MM.1S (cell line): ENCODE measurements around the gene ANKH.

Source experiments
- CTCF ChIP-seq: fragments of 300-600 bp; sonication (generic); IDR thresholded peaks from 2 replicates; pipeline ENCODE4 v1.5.1; 2016; ENCODE audit warnings: antibody characterized with exemption, low read length, mixed read lengths
- EZH2 ChIP-seq: fragments of 300-600 bp; sonication (generic); optimal IDR thresholded peaks from 2 replicates; pipeline ENCODE3; 2017; ENCODE audit warnings: low read depth, mild to moderate bottlenecking, antibody characterized with exemption, low read length, mixed read lengths
- EZH2phosphoT487 ChIP-seq: fragments of 300-600 bp; sonication (generic); IDR thresholded peaks from 2 replicates; pipeline ENCODE4 v1.6.1; 2018; ENCODE audit warnings: antibody characterized with exemption, low read length

DNA sequence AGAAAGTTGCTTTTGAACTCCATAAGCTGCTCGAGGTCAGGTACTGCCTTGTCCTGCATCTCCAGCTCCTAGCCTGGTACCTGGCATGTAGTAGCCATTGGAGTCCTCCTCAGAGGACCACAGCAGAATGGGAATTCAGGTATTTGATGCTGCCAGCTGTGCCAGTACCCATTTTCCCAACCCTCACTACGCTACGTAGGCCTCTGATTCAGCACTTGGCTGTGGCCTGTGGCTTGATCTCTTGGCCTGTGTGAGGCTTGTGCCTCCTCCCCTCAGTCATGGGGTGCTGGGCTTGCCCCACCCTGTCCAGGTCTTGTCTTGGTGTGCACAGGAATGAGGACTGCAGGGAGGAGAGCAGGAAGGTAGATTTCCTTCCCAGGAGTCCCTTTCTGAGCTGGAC, 195.3 kb downstream of the ANKH start:
- TF ChIP-seq CTCF (no peak), EZH2phosphoT487 (no peak), EZH2 (no peak)
